Measurements from ENCODE around the gene ARL4A. TPM values are rescaled to one million over a fixed set of nuclear protein-coding genes. Genes with fewer than 3 reads are reported as not detected.

The ARL4A gene
- total RNA-seq, 4 donors from 2014 or later, result 34.9 to 69.5 (median 45.0) TPM

GRCh38 chr7:12703881-12704280, 16.4 kb downstream of the ARL4A start:
- Histone ChIP-seq H3K4me1 (peaks cover 0 to 26% (median 0%) of the 10 kb centered on the region in 3 donors), H3K27me3 (no peaks in the 10 kb centered on the region), H3K27ac (no peak overlapping the region), H3K9me3 (peaks cover 0 to 17% (median 0%) of the 10 kb centered on the region in 3 donors), H3K4me3 (no peak overlapping the region), H3K36me3 (no peaks in the 10 kb centered on the region)
- no peak for ATAC-seq
- 22 to 44% methylated on average over 2 of the region's 2 CpGs for WGBS, 2 donors (ENCODE audit: low coverage in 1 of 2)
- no peak for TF ChIP-seq CTCF (IDR thresholded peaks at IDR 0.05)
- TF ChIP-seq POLR2A (IDR thresholded peaks at IDR 0.05), result no peak
- TF ChIP-seq EP300 (IDR thresholded peaks at IDR 0.05), result no peak
- no peak for TF ChIP-seq POLR2AphosphoS5 (IDR thresholded peaks at IDR 0.05)

GRCh38 chr7:12705878-12706277, 18.4 kb downstream of the ARL4A start:
- H3K27me3 ChIP-seq, result no peaks in the 10 kb centered on the region
- H3K4me1 ChIP-seq, result peaks cover 0 to 38% (median 0%) of the 10 kb centered on the region in 3 donors
- H3K36me3 ChIP-seq, result no peaks in the 10 kb centered on the region
- no peak overlapping the region for H3K4me3 ChIP-seq
- WGBS, 2 donors (ENCODE audit: low coverage in 1 of 2), result 88 to 100% methylated on average over 1 to 3 of the region's 4 CpGs
- ATAC-seq, result no peak
- no peak overlapping the region for H3K27ac ChIP-seq
- peaks cover 0 to 15% (median 0%) of the 10 kb centered on the region in 3 donors for H3K9me3 ChIP-seq
- no peak for TF ChIP-seq EP300 (IDR thresholded peaks at IDR 0.05)
- TF ChIP-seq POLR2A (IDR thresholded peaks at IDR 0.05), result no peak
- TF ChIP-seq POLR2AphosphoS5 (IDR thresholded peaks at IDR 0.05), result no peak
- no peak for TF ChIP-seq CTCF (IDR thresholded peaks at IDR 0.05)

GRCh38 chr7:12706900-12707536, 19.6 kb downstream of the ARL4A start:
- Histone ChIP-seq H3K27me3 (no peaks in the 10 kb centered on the region), H3K9me3 (peaks cover 0 to 3% (median 0%) of the 10 kb centered on the region in 3 donors), H3K4me3 (no peak overlapping the region), H3K27ac (no peak overlapping the region), H3K4me1 (peaks cover 0 to 38% (median 0%) of the 10 kb centered on the region in 3 donors), H3K36me3 (no peaks in the 10 kb centered on the region)
- no peak for ATAC-seq
- no peak for TF ChIP-seq POLR2A (IDR thresholded peaks at IDR 0.05)
- no peak for TF ChIP-seq CTCF (IDR thresholded peaks at IDR 0.05)
- TF ChIP-seq EP300 (IDR thresholded peaks at IDR 0.05), result no peak
- TF ChIP-seq POLR2AphosphoS5 (IDR thresholded peaks at IDR 0.05), result no peak

GRCh38 chr7:12708314-12708713, 20.9 kb downstream of the ARL4A start:
- H3K4me1 ChIP-seq, result peaks cover 0 to 38% (median 0%) of the 10 kb centered on the region in 3 donors
- no peak overlapping the region for H3K4me3 ChIP-seq
- no peaks in the 10 kb centered on the region for H3K36me3 ChIP-seq
- TF ChIP-seq EP300 (IDR thresholded peaks at IDR 0.05), result no peak
- no peak for TF ChIP-seq POLR2A (IDR thresholded peaks at IDR 0.05)
- TF ChIP-seq CTCF (IDR thresholded peaks at IDR 0.05), result no peak
- TF ChIP-seq POLR2AphosphoS5 (IDR thresholded peaks at IDR 0.05), result no peak
- no peak for ATAC-seq
- H3K27ac ChIP-seq, result no peak overlapping the region
- no peaks in the 10 kb centered on the region for H3K9me3 ChIP-seq
- H3K27me3 ChIP-seq, result no peaks in the 10 kb centered on the region

GRCh38 chr7:12709726-12710502, 22.5 kb downstream of the ARL4A start:
- Histone ChIP-seq H3K4me3 (no peak overlapping the region), H3K27me3 (no peaks in the 10 kb centered on the region), H3K27ac (no peak overlapping the region), H3K4me1 (peaks cover 0 to 35% (median 0%) of the 10 kb centered on the region in 3 donors), H3K36me3 (no peaks in the 10 kb centered on the region), H3K9me3 (no peaks in the 10 kb centered on the region)
- WGBS, 2 donors (ENCODE audit: low coverage in 1 of 2), result 83 to 85% methylated on average over 2 of the region's 2 CpGs
- ATAC-seq, result peak; percentile 47
- TF ChIP-seq CTCF (IDR thresholded peaks at IDR 0.05), result no peak
- TF ChIP-seq POLR2A (IDR thresholded peaks at IDR 0.05), result no peak
- TF ChIP-seq EP300 (IDR thresholded peaks at IDR 0.05), result no peak
- no peak for TF ChIP-seq POLR2AphosphoS5 (IDR thresholded peaks at IDR 0.05)
